Hepatocyte (in vitro differentiated cells): ENCODE results near the gene AK3. TPM values are rescaled to one million over a fixed set of nuclear protein-coding genes. Genes with fewer than 3 reads are reported as not detected.

Source experiments
- DNase-seq: peaks from one replicate; pipeline ENCODE4 v3.0.0-alpha.2; 2016; ENCODE audit warnings: low spot score
- H2AFZ ChIP-seq: fragments of 200-600 bp; sonication (generic); 2 replicates; pipeline ENCODE4 v1.6.0; 2016; ENCODE audit warnings: antibody characterized with exemption, mild to moderate bottlenecking
- H3K27ac ChIP-seq: fragments of 200-600 bp; sonication (generic); 2 replicates; pipeline ENCODE4 v1.5.1; 2016; ENCODE audit warnings: mild to moderate bottlenecking
- H3K27me3 ChIP-seq: fragments of 200-600 bp; sonication (generic); 2 replicates; pipeline ENCODE4 v1.6.1; 2016
- H3K36me3 ChIP-seq: fragments of 200-600 bp; sonication (generic); replicated peaks from 2 replicates; pipeline ENCODE4 v1.5.1; 2016; ENCODE audit warnings: low read depth; ENCODE audit not compliant: insufficient read depth
- H3K4me1 ChIP-seq: fragments of 200-600 bp; sonication (generic); 2 replicates; pipeline ENCODE4 v1.5.1; 2016; ENCODE audit warnings: mild to moderate bottlenecking, moderate library complexity; ENCODE audit not compliant: insufficient read depth
- H3K4me2 ChIP-seq: fragments of 200-600 bp; sonication (generic); 2 replicates; pipeline ENCODE4 v1.6.0; 2016
- H3K4me3 ChIP-seq: fragments of 200-600 bp; sonication (generic); 2 replicates; pipeline ENCODE4 v1.5.1; 2016; ENCODE audit warnings: mild to moderate bottlenecking
- H3K79me2 ChIP-seq: fragments of 200-600 bp; sonication (generic); 2 replicates; pipeline ENCODE4 v1.6.0; 2017; ENCODE audit warnings: mild to moderate bottlenecking
- H3K9me2 ChIP-seq: fragments of 200-600 bp; sonication (generic); replicated peaks from 2 replicates; pipeline ENCODE4 v1.6.0; 2017; ENCODE audit warnings: mild to moderate bottlenecking; ENCODE audit not compliant: insufficient read depth
- H3K9me3 ChIP-seq: fragments of 200-600 bp; sonication (generic); 2 replicates; pipeline ENCODE4 v1.5.1; 2016; ENCODE audit warnings: low read depth, mild to moderate bottlenecking
- H4K20me1 ChIP-seq: fragments of 200-600 bp; sonication (generic); 2 replicates; pipeline ENCODE4 v1.6.0; 2016; ENCODE audit warnings: mild to moderate bottlenecking; ENCODE audit not compliant: insufficient read depth, poor library complexity, severe bottlenecking
- CTCF ChIP-seq: fragments of 200-600 bp; sonication (generic); IDR thresholded peaks from 2 replicates; pipeline ENCODE4 v1.5.1; 2016; ENCODE audit warnings: antibody characterized with exemption, mild to moderate bottlenecking; ENCODE audit not compliant: poor library complexity
- EZH2 ChIP-seq: fragments of 200-600 bp; sonication (generic); IDR thresholded peaks from 2 replicates; pipeline ENCODE4 v1.6.1; 2016; ENCODE audit warnings: antibody characterized with exemption, mild to moderate bottlenecking, borderline replicate concordance
- EZH2phosphoT487 ChIP-seq: fragments of 200-600 bp; sonication (generic); IDR thresholded peaks from one replicate; pipeline ENCODE4 v1.6.1; 2018; ENCODE audit warnings: antibody characterized with exemption, mild to moderate bottlenecking, low read depth, moderate library complexity; ENCODE audit not compliant: unreplicated experiment, severe bottlenecking
- WGBS: methylation state at CpG from one replicate; pipeline ENCODE4 v1.1.6; 2016; ENCODE audit warnings: low lambda C conversion rate; ENCODE audit errors: missing lambda C conversion rate; 5-methylcytosine and 5-hydroxymethylcytosine counted together
- polyA plus RNA-seq: library from polyadenylated mRNA; unstranded; fragments of >200 nt; fragmentation: Nextera tagmentation; extraction: Ambion mirVana; gene quantifications from 2 replicates; pipeline ENCODE4 v1.2.1, GENCODE V29; 2016
- total RNA-seq: library from RNA; depleted of rRNA; stranded (reverse); fragments of >200 nt; gene quantifications from 2 replicates; pipeline ENCODE4 v1.2.3, GENCODE V29; 2014

AK3 gene
- total and polyA plus RNA-seq, 2 experiments from 2014 or later, result 102 to 141 TPM

GRCh38 chr9:4769321-4770080 lies 28.5 kb upstream of the AK3 start:
- WGBS, result 87% methylated on average over 7 of the region's 7 CpGs

GRCh38 chr9:4768681-4769080 lies 27.7 kb upstream of the AK3 start:
- Histone ChIP-seq H3K79me2 (no peaks in the 10 kb centered on the region), H3K27ac (no peak overlapping the region), H3K27me3 (no peaks in the 10 kb centered on the region), H3K36me3 (no peaks in the 10 kb centered on the region), H4K20me1 (no peaks in the 10 kb centered on the region), H2AFZ (no peak overlapping the region), H3K4me3 (no peak overlapping the region), H3K4me2 (no peak overlapping the region), H3K9me3 (no peaks in the 10 kb centered on the region), H3K4me1 (no peaks in the 10 kb centered on the region), H3K9me2 (no peaks in the 10 kb centered on the region)
- no peak for DNase-seq
- TF ChIP-seq EZH2, result no peak
- no peak for TF ChIP-seq CTCF
- TF ChIP-seq EZH2phosphoT487, result no peak

More at GRCh38 chr9:4769321-4770080, 28.5 kb upstream of the AK3 start:
- DNase-seq, result no peak
- TF ChIP-seq EZH2, result no peak
- TF ChIP-seq CTCF, result no peak
- no peak for TF ChIP-seq EZH2phosphoT487
- H2AFZ ChIP-seq, result no peak overlapping the region
- H4K20me1 ChIP-seq, result no peaks in the 10 kb centered on the region
- H3K4me2 ChIP-seq, result no peak overlapping the region
- no peaks in the 10 kb centered on the region for H3K9me3 ChIP-seq
- no peak overlapping the region for H3K4me3 ChIP-seq
- H3K36me3 ChIP-seq, result no peaks in the 10 kb centered on the region
- no peaks in the 10 kb centered on the region for H3K4me1 ChIP-seq
- no peak overlapping the region for H3K27ac ChIP-seq
- H3K27me3 ChIP-seq, result no peaks in the 10 kb centered on the region
- H3K79me2 ChIP-seq, result no peaks in the 10 kb centered on the region
- H3K9me2 ChIP-seq, result no peaks in the 10 kb centered on the region

- Histone ChIP-seq H3K9me3 (no peaks in the 10 kb centered on the region), H3K27me3 (no peaks in the 10 kb centered on the region), H3K4me3 (no peak overlapping the region), H3K36me3 (no peaks in the 10 kb centered on the region), H3K4me1 (no peaks in the 10 kb centered on the region), H3K4me2 (no peak overlapping the region), H3K27ac (no peak overlapping the region), H3K79me2 (no peaks in the 10 kb centered on the region), H3K9me2 (no peaks in the 10 kb centered on the region), H2AFZ (no peak overlapping the region), H4K20me1 (no peaks in the 10 kb centered on the region)
- no peak for DNase-seq
- TF ChIP-seq CTCF (no peak), EZH2 (no peak), EZH2phosphoT487 (no peak)
- 68% methylated on average over 3 of the region's 3 CpGs for WGBS
Observed at GRCh38 chr9:4764033-4764432, 23.0 kb upstream of the AK3 start.
